ENCODE measurements around the gene DAD1.

DNA sequence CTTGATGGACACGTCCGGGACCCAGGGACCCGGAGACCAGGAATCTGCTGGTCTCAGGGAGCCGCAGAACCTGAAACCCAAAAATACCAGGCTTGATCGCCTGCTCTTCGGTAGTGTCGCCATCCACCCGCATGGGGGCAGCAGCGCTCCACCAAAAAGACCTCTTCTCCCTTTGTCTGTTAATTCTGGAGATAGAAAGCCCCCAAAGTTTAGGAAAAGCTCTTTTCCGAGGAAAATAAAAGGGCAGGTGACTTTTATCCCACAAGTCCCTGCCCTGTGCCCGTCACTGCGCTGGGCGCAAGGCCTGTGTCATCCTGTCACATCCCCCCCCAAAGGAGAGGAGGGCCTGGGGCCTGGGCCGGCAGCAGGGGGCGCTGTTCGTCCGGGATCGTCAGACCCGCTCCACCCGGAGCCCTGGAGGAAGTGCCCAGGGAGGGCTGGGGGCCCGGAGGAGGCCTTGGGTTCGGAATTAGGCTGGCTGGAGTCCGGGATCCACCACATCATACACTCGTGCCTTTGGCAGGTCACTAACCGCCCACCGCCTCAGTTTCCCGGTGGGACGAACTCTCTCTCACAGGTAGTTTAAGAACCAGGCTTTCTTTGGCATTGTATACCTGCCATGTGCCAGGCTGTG, 31.9 kb downstream of the DAD1 start:
- TF ChIP-seq, protein P1, sequence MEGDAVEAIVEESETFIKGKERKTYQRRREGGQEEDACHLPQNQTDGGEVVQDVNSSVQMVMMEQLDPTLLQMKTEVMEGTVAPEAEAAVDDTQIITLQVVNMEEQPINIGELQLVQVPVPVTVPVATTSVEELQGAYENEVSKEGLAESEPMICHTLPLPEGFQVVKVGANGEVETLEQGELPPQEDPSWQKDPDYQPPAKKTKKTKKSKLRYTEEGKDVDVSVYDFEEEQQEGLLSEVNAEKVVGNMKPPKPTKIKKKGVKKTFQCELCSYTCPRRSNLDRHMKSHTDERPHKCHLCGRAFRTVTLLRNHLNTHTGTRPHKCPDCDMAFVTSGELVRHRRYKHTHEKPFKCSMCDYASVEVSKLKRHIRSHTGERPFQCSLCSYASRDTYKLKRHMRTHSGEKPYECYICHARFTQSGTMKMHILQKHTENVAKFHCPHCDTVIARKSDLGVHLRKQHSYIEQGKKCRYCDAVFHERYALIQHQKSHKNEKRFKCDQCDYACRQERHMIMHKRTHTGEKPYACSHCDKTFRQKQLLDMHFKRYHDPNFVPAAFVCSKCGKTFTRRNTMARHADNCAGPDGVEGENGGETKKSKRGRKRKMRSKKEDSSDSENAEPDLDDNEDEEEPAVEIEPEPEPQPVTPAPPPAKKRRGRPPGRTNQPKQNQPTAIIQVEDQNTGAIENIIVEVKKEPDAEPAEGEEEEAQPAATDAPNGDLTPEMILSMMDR (IDR thresholded peaks at IDR 0.05), result peak; percentile 100
- TF ChIP-seq EZH2 (IDR thresholded peaks at IDR 0.05), result no peak
- TF ChIP-seq EZH2phosphoT487 (IDR thresholded peaks at IDR 0.05), result no peak

Measured in neural progenitor cell (in vitro differentiated cells).